Heart right ventricle (tissue), 16 donors: Measurements from ENCODE around the gene NEK7. TPM values are rescaled to one million over a fixed set of nuclear protein-coding genes. Genes with fewer than 3 reads are reported as not detected.

Source experiments
- ATAC-seq, 8 donors: fragments of 200-7000 bp; cut with Tn5 transposase; one replicate each; pipeline ENCODE4 v1.9.1; 2020; ENCODE audit warnings: mild to moderate bottlenecking in 8 of 8, moderate library complexity in 8 of 8, moderate number of reproducible peaks in 1 of 8
- DNase-seq, 2 donors: peaks; one replicate each; pipeline ENCODE4 v3.0.0-alpha.2; 2020
- H3K27ac ChIP-seq, 10 donors: fragments of 200-600 bp; sonication (generic) in 2 of 10; one replicate each; pipeline versions ENCODE4 v1.5.0 to v1.8.0; 2020 to 2022; ENCODE audit warnings: mild to moderate bottlenecking in 3 of 10
- H3K27me3 ChIP-seq, 7 donors: fragments of 200-600 bp; one replicate each; pipeline ENCODE4 v1.8.0; 2021 to 2022; ENCODE audit warnings: mild to moderate bottlenecking in 2 of 7
- H3K36me3 ChIP-seq, 9 donors: fragments of 200-600 bp; sonication (generic) in 1 of 9; one replicate each; pipeline versions ENCODE4 v1.5.0 to v1.8.0; 2020 to 2022; ENCODE audit warnings: mild to moderate bottlenecking in 2 of 9
- H3K4me1 ChIP-seq, 9 donors: fragments of 200-600 bp; sonication (generic) in 1 of 9; one replicate each; pipeline versions ENCODE4 v1.5.0 to v1.8.0; 2020 to 2022; ENCODE audit warnings: mild to moderate bottlenecking in 4 of 9
- H3K4me3 ChIP-seq, 10 donors: fragments of 200-600 bp; sonication (generic) in 2 of 10; one replicate each; pipeline versions ENCODE4 v1.5.0 to v1.8.0; 2020 to 2022; ENCODE audit warnings: mild to moderate bottlenecking in 7 of 10, moderate library complexity in 2 of 10
- H3K9me3 ChIP-seq, 11 donors: fragments of 200-600 bp in 10 of 11; sonication (generic) in 2 of 11; one replicate each; pipeline versions ENCODE4 v1.5.0 to v1.8.0; 2013 to 2022; ENCODE audit warnings: mild to moderate bottlenecking in 2 of 11, control low read depth in 1 of 11, moderate library complexity in 1 of 11
- CTCF ChIP-seq, 9 donors: fragments of 200-600 bp; sonication (generic) in 2 of 9; IDR thresholded peaks; one replicate each; pipeline versions ENCODE4 v1.5.0 to v1.8.0; 2021 to 2022; ENCODE audit warnings: antibody characterized with exemption in 9 of 9, mild to moderate bottlenecking in 5 of 9, moderate library complexity in 1 of 9
- WGBS, 2 donors: extraction: QIAGEN DNeasy Blood & Tissue Kit; methylation state at CpG; one replicate each; pipeline ENCODE4 v1.1.7; 2013; ENCODE audit warnings: inconsistent platforms in 1 of 2; 5-methylcytosine and 5-hydroxymethylcytosine counted together
- intact Hi-C, 10 donors: fragments of 100-400 bp; cut with DNase I; formaldehyde crosslinking; loops; one replicate each; pipeline versions ENCODE4 v1.11.1 to v1.14.2; 2022
- polyA plus RNA-seq, 2 donors: library from polyadenylated mRNA; stranded (reverse); fragments of 200-250 nt; gene quantifications; one replicate each; pipeline ENCODE4 v1.2.3, GENCODE V29; 2013
- total RNA-seq, 10 donors: library from RNA; stranded (reverse); fragmentation: NEBNext Ultra II Directional in 3 of 10; extraction: Animal tissue kit (Norgen Biotek cat#: 25700) in 3 of 10; gene quantifications; one replicate each; pipeline versions ENCODE4 v1.2.1 to v1.2.4, GENCODE V29; 2021 to 2023
- donor health status: Arrhythmogenic right ventricular cardiomyopathy.
- donor health status: ischemic (EF 13 %, LVEDD 7.1; RV severe dilation, severe dysfunction).
- donor health status: healthy with polysubstance abuse.
- donor health status: DM: no; HTN: yes; CAD: no.
- donor health status: DM: no; HTN: no; CAD: no.
- donor health status: ischemic (EF 25% LVEDD 6.9; RV normal size, moderate dysfunction).
- donor health status: ischemic (EF 25% LVEDD 5.7; RV mildly dilated, moderate dysfunction).
- donor health status: healthy.
- donor health status: DM: yes; HTN: yes; CAD: no.
- donor health status: Ischemic cardiomyopathy.
- donor health status: ischemic (EF 35%, LVEDD 5.7; RV mildly dilated, moderate dysfunction).
- donor health status: nonischemic (EF 11% LVEDD 7.7; RV severe dilation, severe dysfunction).
- donor health status: DM: yes; HTN: yes; CAD: no.
- donor health status: PGD.
- donor health status: ischemic (EF 29% LVEDD 5.4; RV normal size, mild dysfunction).
- donor health status: nonischemic (EF 23%, LVEDD 6.1; RV moderate dilation, normal function).

NEK7 gene
- total and polyA plus RNA-seq, 12 donors = 57.3 to 279 (median 207) TPM

- 92 to 94% methylated on average over 3 of the region's 3 CpGs for WGBS, 2 donors
- ATAC-seq (no peak), DNase-seq (no peak)
- Histone ChIP-seq H3K27me3 (no peaks in the 10 kb centered on the region), H3K4me1 (no peaks in the 10 kb centered on the region), H3K27ac (no peak overlapping the region), H3K4me3 (no peak overlapping the region), H3K36me3 (no peaks in the 10 kb centered on the region), H3K9me3 (peaks cover 0 to 12% (median 0%) of the 10 kb centered on the region in 11 donors)
- intact Hi-C loops = loop anchor here in 3 of 10 donors (2.0 to 10.0 kb wide), 3 partner anchors 276 to 279 kb away; no protein-coding TSS in a partner anchor
- no peak for TF ChIP-seq CTCF (IDR thresholded peaks at IDR 0.05)
These were observed 206.9 kb downstream of the NEK7 start for GRCh38 chr1:198363625-198364151.

GRCh38 chr1:198364471-198364870 is 207.7 kb downstream of the NEK7 start:
- no peak for TF ChIP-seq CTCF (IDR thresholded peaks at IDR 0.05)
- no peak for ATAC-seq
- Histone ChIP-seq H3K4me3 (no peak overlapping the region), H3K27me3 (no peaks in the 10 kb centered on the region), H3K36me3 (no peaks in the 10 kb centered on the region), H3K27ac (no peak overlapping the region), H3K9me3 (peaks cover 0 to 12% (median 0%) of the 10 kb centered on the region in 11 donors), H3K4me1 (no peaks in the 10 kb centered on the region)
- intact Hi-C loops = loop anchor here in 2 of 10 donors (5.0 to 10.0 kb wide), 2 partner anchors 277 to 280 kb away; no protein-coding TSS in a partner anchor
- DNase-seq = no peak
- 71 to 74% methylated on average over 2 of the region's 2 CpGs for WGBS, 2 donors

- no peak for TF ChIP-seq CTCF (IDR thresholded peaks at IDR 0.05)
- 90 to 96% methylated on average over 1 of the region's 1 CpG for WGBS, 2 donors
- DNase-seq (no peak), ATAC-seq (no peak)
- peaks cover 0 to 12% (median 0%) of the 10 kb centered on the region in 11 donors for H3K9me3 ChIP-seq
- H3K27me3 ChIP-seq = no peaks in the 10 kb centered on the region
- no peak overlapping the region for H3K27ac ChIP-seq
- H3K36me3 ChIP-seq = no peaks in the 10 kb centered on the region
- no peaks in the 10 kb centered on the region for H3K4me1 ChIP-seq
- intact Hi-C loops = loop anchor here in 1 of 10 donors (10.0 kb wide), 1 partner anchor 282 kb away; no protein-coding TSS in a partner anchor
- no peak overlapping the region for H3K4me3 ChIP-seq
These were observed 210.5 kb downstream of the NEK7 start for GRCh38 chr1:198367296-198367695.

GRCh38 chr1:198370996-198371395 is 214.2 kb downstream of the NEK7 start:
- DNase-seq (no peak), ATAC-seq (no peak)
- Histone ChIP-seq H3K27me3 (no peaks in the 10 kb centered on the region), H3K27ac (no peak overlapping the region), H3K4me1 (no peaks in the 10 kb centered on the region), H3K36me3 (no peaks in the 10 kb centered on the region), H3K9me3 (peaks cover 0 to 28% (median 3%) of the 10 kb centered on the region in 11 donors), H3K4me3 (no peak overlapping the region)
- 38 to 64% methylated on average over 1 of the region's 1 CpG for WGBS, 2 donors
- no peak for TF ChIP-seq CTCF (IDR thresholded peaks at IDR 0.05)
- intact Hi-C loops = no loop called here

Other genes starting within 250 kb of the NEK7 start
- under 1 TPM in 9 of 10 donors, not detected in 1; 0.09 to 0.38 (median 0.23) TPM for gene LHX9, start 239.6 kb upstream of the NEK7 start, total RNA-seq
- gene LHX9, start 239.6 kb upstream of the NEK7 start, polyA plus RNA-seq = under 1 TPM; 0.07 TPM